Measurements from ENCODE around the gene IL24.

DNA sequence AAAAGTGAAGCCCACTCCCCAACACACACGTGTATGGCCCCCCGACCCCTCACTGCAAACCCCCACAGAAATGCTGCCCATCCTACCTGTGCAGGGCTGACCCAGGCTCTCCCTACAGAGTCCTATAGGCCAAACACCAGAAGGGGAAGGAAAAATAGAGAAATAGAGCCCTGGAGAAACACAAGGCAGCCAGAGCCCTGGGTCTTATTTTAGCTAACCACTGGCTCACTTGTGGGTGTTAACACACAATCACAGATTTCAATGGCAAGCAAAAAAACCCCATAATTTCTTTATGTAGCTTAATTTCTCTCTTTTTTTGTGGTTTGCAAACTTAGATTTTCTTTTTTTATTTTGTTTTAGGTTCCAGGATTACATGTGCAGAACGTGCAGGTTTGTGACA is 50.0 kb downstream of the IL24 start:
- TF ChIP-seq, protein P1, sequence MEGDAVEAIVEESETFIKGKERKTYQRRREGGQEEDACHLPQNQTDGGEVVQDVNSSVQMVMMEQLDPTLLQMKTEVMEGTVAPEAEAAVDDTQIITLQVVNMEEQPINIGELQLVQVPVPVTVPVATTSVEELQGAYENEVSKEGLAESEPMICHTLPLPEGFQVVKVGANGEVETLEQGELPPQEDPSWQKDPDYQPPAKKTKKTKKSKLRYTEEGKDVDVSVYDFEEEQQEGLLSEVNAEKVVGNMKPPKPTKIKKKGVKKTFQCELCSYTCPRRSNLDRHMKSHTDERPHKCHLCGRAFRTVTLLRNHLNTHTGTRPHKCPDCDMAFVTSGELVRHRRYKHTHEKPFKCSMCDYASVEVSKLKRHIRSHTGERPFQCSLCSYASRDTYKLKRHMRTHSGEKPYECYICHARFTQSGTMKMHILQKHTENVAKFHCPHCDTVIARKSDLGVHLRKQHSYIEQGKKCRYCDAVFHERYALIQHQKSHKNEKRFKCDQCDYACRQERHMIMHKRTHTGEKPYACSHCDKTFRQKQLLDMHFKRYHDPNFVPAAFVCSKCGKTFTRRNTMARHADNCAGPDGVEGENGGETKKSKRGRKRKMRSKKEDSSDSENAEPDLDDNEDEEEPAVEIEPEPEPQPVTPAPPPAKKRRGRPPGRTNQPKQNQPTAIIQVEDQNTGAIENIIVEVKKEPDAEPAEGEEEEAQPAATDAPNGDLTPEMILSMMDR (optimal IDR thresholded peaks at IDR 0.05 in 1 of 3, IDR thresholded peaks at IDR 0.05 in 1 of 3, conservative IDR thresholded peaks at IDR 0.05 in 1 of 3; ENCODE audit: extremely low read depth in 1 of 3, insufficient read depth in 2 of 3, low read length in 3 of 3), result no peak
- TF ChIP-seq EZH2 (IDR thresholded peaks at IDR 0.05; ENCODE audit: low read length), result no peak
